Ascending aorta (tissue), 2 donors: ENCODE measurements around the gene ARHGEF28. TPM values are rescaled to one million over a fixed set of nuclear protein-coding genes. Genes with fewer than 3 reads are reported as not detected.

Experiments
- DNase-seq, 2 donors: peaks; one replicate each; pipeline ENCODE4 v3.0.0-alpha.2; 2019; ENCODE audit warnings: low spot score in 2 of 2
- H3K27ac ChIP-seq, 2 donors: fragments of 200-600 bp; sonication (generic); one replicate each; pipeline ENCODE4 v1.5.1; 2016 to 2017; ENCODE audit warnings: mild to moderate bottlenecking in 1 of 2
- H3K27me3 ChIP-seq: fragments of 200-600 bp; sonication (generic); one replicate; pipeline ENCODE4 v1.5.1; 2017
- H3K36me3 ChIP-seq, 2 donors: fragments of 200-600 bp; sonication (generic); one replicate each; pipeline ENCODE4 v1.5.1; 2016
- H3K4me1 ChIP-seq, 2 donors: fragments of 200-600 bp; sonication (generic); one replicate each; pipeline ENCODE4 v1.5.1; 2016 to 2017; ENCODE audit warnings: mild to moderate bottlenecking in 1 of 2
- H3K4me3 ChIP-seq, 2 donors: fragments of 200-600 bp; sonication (generic); one replicate each; pipeline ENCODE4 v1.5.1; 2016 to 2017; ENCODE audit warnings: mild to moderate bottlenecking in 1 of 2
- H3K9me3 ChIP-seq, 2 donors: fragments of 200-600 bp; sonication (generic); one replicate each; pipeline ENCODE4 v1.5.1; 2016
- CTCF ChIP-seq, 3 experiments: fragments of 200-600 bp in 2 of 3; fragments of 450-650 bp in 1 of 3; sonication (generic) in 2 of 3; IDR thresholded peaks; one replicate each; pipeline ENCODE4 v1.5.1; 2016 to 2019; ENCODE audit warnings: antibody characterized with exemption in 3 of 3, mild to moderate bottlenecking in 1 of 3, moderate library complexity in 1 of 3
- intact Hi-C: fragments of 100-400 bp; cut with DNase I; formaldehyde crosslinking; loops from one replicate; pipeline ENCODE4 v1.15.1; 2023
- total RNA-seq: library from RNA; depleted of rRNA; stranded (reverse); fragments of >200 nt; gene quantifications from one replicate; pipeline ENCODE4 v1.1.0, GENCODE V29; 2016

ARHGEF28 gene
- total RNA-seq, 1 donor from 2014 or later: 15.1 TPM

- Histone ChIP-seq H3K36me3 (no peaks in the 10 kb centered on the region), H3K4me3 (no peak overlapping the region), H3K9me3 (no peaks in the 10 kb centered on the region), H3K27ac (no peak overlapping the region), H3K27me3 (no peaks in the 10 kb centered on the region), H3K4me1 (peaks cover 0 to 30% of the 10 kb centered on the region in 2 donors)
- no peak for DNase-seq
- no peak for TF ChIP-seq CTCF (IDR thresholded peaks at IDR 0.05)
- intact Hi-C loops: loop anchor here (5.0 kb wide), 1 partner anchor 45 kb away; the partner anchor contains the start of gene ARHGEF28
Measured at GRCh38 chr5:73672132-73672531, 46.1 kb downstream of the ARHGEF28 start.

GRCh38 chr5:73673161-73673591 lies 47.2 kb downstream of the ARHGEF28 start:
- intact Hi-C loops: loop anchor here (5.0 kb wide), 1 partner anchor 46 kb away; the partner anchor contains the start of gene ARHGEF28
- no peaks in the 10 kb centered on the region for H3K27me3 ChIP-seq
- H3K4me3 ChIP-seq: no peak overlapping the region
- no peak for TF ChIP-seq CTCF (IDR thresholded peaks at IDR 0.05)
- peak overlapping the region; percentile 75 to 77 for H3K27ac ChIP-seq
- peaks cover 0 to 30% of the 10 kb centered on the region in 2 donors for H3K4me1 ChIP-seq
- no peaks in the 10 kb centered on the region for H3K36me3 ChIP-seq
- DNase-seq: no peak
- no peaks in the 10 kb centered on the region for H3K9me3 ChIP-seq

- DNase-seq: no peak
- no peaks in the 10 kb centered on the region for H3K9me3 ChIP-seq
- H3K27ac ChIP-seq: peak overlapping the region; percentile 75 to 77
- no peaks in the 10 kb centered on the region for H3K27me3 ChIP-seq
- H3K4me3 ChIP-seq: no peak overlapping the region
- no peaks in the 10 kb centered on the region for H3K36me3 ChIP-seq
- peaks cover 0 to 30% of the 10 kb centered on the region in 2 donors for H3K4me1 ChIP-seq
- no peak for TF ChIP-seq CTCF (IDR thresholded peaks at IDR 0.05)
- intact Hi-C loops: loop anchor here (5.0 kb wide), 1 partner anchor 47 kb away; the partner anchor contains the start of gene ARHGEF28
Measured at GRCh38 chr5:73674669-73675004, 48.6 kb downstream of the ARHGEF28 start.

- no peak for DNase-seq
- intact Hi-C loops: no loop called here
- TF ChIP-seq CTCF (IDR thresholded peaks at IDR 0.05): no peak
- Histone ChIP-seq H3K36me3 (no peaks in the 10 kb centered on the region), H3K27ac (no peak overlapping the region), H3K4me1 (peaks cover 0 to 26% of the 10 kb centered on the region in 2 donors), H3K9me3 (no peaks in the 10 kb centered on the region), H3K4me3 (no peak overlapping the region), H3K27me3 (no peaks in the 10 kb centered on the region)
Measured at GRCh38 chr5:73678322-73678740, 52.3 kb downstream of the ARHGEF28 start.

- no peak overlapping the region for H3K27ac ChIP-seq
Measured at GRCh38 chr5:73678807-73679206, 52.8 kb downstream of the ARHGEF28 start.

More at GRCh38 chr5:73678807-73679206, 52.8 kb downstream of the ARHGEF28 start:
- intact Hi-C loops: no loop called here
- Histone ChIP-seq H3K9me3 (no peaks in the 10 kb centered on the region), H3K27me3 (no peaks in the 10 kb centered on the region), H3K4me1 (peaks cover 0 to 21% of the 10 kb centered on the region in 2 donors), H3K4me3 (no peak overlapping the region), H3K36me3 (no peaks in the 10 kb centered on the region)
- no peak for TF ChIP-seq CTCF (IDR thresholded peaks at IDR 0.05)
- DNase-seq: no peak
